Mesodermal cell (in vitro differentiated cells): ENCODE results near the gene GJC1.

Experiments
- H3K27ac ChIP-seq: 2 replicates; pipeline ENCODE4 v1.7.0; 2013; ENCODE audit warnings: mild to moderate bottlenecking, low read depth, low read length, moderate library complexity; ENCODE audit not compliant: severe bottlenecking
- H3K36me3 ChIP-seq: 2 replicates; pipeline ENCODE4 v1.7.1; 2013; ENCODE audit warnings: mild to moderate bottlenecking, low read length, moderate library complexity; ENCODE audit not compliant: control insufficient read depth, insufficient read depth
- H3K4me1 ChIP-seq: one replicate; pipeline ENCODE4 v1.7.1; 2013; ENCODE audit warnings: mild to moderate bottlenecking, low read length; ENCODE audit not compliant: insufficient read depth, control insufficient read depth, poor library complexity, severe bottlenecking
- H3K4me3 ChIP-seq: 2 replicates; pipeline ENCODE4 v1.7.0; 2013; ENCODE audit warnings: low read length, control low read depth, mild to moderate bottlenecking; ENCODE audit not compliant: insufficient read depth, poor library complexity, severe bottlenecking; ENCODE audit errors: extremely low read depth
- H3K9me3 ChIP-seq: 2 replicates; pipeline ENCODE4 v1.7.1; 2013; ENCODE audit warnings: mild to moderate bottlenecking, low read length, moderate library complexity; ENCODE audit not compliant: control insufficient read depth
- WGBS, 2 experiments: methylation state at CpG; one replicate each; pipeline ENCODE4 v1.1.5; 2013; ENCODE audit warnings: missing lambda C conversion rate in 2 of 2; ENCODE audit not compliant: insufficient coverage in 2 of 2; 5-methylcytosine and 5-hydroxymethylcytosine counted together

The GJC1 gene

GRCh38 chr17:44749076-44749979 is 80.8 kb downstream of the GJC1 start:
- no peaks in the 10 kb centered on the region for H3K9me3 ChIP-seq
- 70 to 74% methylated on average over 13 to 18 of the region's 19 CpGs for WGBS, 2 experiments
- H3K36me3 ChIP-seq, result peaks cover 57% of the 10 kb centered on the region
- H3K27ac ChIP-seq, result no peak overlapping the region
- no peak overlapping the region for H3K4me3 ChIP-seq
- no peaks in the 10 kb centered on the region for H3K4me1 ChIP-seq
